GM12873 (cell line): ENCODE measurements around the gene MKX.

Source experiments
- TF ChIP-seq, protein P1 (sequence below): IDR thresholded peaks from 2 replicates; pipeline ENCODE4 v1.5.1; 2012; ENCODE audit warnings: low read depth, mild to moderate bottlenecking, moderate library complexity, low read length, control low read depth; ENCODE audit not compliant: insufficient read depth; ENCODE audit errors: missing control alignments

MKX gene

DNA sequence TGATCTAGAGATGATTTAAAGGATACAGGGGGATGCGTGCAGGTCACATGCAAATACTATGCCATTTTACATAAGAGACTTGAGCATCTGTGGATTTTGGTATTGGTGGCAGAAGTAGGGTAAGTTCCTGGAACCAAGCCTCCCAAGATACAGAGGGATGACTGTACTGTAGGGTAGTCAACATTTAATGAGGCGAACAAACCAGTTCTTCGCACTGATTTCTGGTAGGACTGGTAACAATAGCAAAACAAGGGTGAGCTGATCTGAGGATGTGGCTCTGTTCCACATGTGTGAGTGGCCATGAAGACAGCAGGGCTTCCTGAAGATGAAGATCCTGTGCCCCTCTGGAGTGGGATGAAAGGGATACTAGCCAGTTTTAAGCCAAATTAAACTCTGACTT, 36.3 kb downstream of the MKX start:
- TF ChIP-seq, protein P1, sequence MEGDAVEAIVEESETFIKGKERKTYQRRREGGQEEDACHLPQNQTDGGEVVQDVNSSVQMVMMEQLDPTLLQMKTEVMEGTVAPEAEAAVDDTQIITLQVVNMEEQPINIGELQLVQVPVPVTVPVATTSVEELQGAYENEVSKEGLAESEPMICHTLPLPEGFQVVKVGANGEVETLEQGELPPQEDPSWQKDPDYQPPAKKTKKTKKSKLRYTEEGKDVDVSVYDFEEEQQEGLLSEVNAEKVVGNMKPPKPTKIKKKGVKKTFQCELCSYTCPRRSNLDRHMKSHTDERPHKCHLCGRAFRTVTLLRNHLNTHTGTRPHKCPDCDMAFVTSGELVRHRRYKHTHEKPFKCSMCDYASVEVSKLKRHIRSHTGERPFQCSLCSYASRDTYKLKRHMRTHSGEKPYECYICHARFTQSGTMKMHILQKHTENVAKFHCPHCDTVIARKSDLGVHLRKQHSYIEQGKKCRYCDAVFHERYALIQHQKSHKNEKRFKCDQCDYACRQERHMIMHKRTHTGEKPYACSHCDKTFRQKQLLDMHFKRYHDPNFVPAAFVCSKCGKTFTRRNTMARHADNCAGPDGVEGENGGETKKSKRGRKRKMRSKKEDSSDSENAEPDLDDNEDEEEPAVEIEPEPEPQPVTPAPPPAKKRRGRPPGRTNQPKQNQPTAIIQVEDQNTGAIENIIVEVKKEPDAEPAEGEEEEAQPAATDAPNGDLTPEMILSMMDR = no peak

DNA sequence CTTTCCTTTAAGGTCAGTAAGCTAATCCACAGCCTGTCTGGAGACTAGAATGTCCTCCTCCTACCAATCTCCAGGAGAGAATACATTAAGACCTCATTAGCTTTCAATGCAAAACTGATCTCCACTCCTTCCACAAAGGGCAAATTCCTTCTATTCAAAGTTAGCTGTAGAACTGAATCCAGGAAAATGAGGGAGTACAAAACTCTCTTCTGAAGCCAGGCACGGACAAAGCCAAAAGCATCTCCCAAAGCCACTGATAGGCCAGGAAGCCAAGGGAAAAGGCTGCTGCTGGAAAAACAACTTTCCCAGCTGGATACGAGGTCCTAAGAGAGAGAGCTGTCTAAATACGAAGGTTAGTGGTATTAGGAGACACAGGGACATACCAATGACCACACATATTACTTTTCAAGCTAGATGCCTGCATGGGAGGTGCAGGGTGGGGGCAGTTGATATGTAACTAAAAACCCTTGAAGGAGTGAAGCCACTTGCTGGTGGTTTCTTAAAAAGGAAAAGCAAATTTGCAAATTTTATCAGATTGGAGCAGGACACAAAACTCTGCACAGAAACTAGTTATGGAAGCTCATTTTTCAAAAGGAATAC, 43.6 kb downstream of the MKX start:
- TF ChIP-seq, protein P1 = no peak

DNA sequence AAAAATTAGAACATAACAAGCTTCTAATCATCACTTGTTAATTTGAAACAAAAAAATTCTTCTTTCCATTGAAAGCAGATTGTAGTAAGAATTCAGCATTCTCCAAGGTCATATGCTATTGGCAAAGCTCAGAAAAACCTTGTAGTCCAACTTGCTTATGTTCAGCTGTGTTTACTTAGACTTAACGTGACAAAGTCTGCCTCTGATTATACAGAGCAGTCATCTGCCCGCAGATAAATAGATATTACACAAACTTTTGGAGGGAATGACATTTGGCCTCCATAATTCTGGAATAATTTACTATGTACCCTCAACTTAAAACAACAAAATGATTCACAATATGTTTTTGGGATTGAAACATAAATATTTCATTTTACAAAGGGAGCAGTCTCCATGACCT, 45.8 kb downstream of the MKX start:
- TF ChIP-seq, protein P1 = no peak

DNA sequence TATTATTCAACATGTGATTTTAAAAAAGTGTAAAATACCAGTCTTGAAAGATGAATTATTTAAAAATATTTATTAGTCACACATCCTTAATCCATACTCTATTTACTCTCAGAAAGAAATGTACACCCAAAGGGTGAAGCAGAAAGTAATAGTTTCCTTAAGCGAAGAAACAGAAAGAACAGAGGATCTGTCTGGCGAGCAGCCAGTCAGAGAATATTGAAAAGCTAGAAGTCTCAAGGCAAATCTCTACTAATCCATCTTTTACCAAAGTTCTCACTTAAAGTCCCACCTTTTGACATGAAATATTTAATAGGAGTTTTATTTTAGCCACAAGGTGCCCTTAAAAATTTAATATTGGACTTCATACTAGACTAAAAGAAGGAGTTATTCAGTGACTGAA, 46.7 kb downstream of the MKX start:
- TF ChIP-seq, protein P1 = no peak

DNA sequence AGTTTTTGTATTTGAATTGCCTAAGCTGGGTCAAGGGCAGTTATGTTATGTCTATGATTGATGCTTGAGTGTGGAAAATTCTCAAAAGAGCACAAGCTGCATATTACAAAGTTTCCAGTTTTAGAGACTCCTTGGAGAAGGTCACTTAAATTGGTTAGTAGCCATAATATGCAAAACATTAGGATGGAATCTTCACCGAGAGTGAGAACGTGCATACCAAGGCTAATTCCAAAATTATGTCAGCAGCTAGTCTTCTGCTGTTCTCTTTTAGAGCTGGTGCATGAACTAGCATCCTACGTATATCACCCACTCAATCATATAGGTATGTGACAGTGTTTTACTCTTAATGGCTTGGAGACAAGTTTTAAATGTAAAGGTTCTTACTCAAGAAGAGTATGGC, 49.2 kb downstream of the MKX start:
- TF ChIP-seq, protein P1 = no peak

DNA sequence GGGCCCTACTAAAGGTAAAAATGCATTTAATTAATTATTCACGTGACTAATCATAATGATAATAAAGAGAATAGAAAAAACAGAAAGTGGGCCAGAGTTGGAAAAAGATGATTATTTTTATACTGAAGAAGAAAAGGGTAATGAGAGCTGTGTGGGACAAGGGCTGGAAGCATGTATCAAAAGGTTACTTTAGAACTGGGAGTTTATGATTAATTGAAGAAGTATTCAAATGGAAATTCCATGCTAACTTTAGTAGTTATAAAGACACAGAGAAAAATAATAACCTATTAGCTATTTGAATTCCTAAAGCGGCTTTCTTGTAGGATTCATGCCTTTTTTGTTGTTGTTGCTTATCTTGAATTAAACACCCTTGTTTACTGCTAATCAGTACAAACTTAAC, 49.9 kb downstream of the MKX start:
- TF ChIP-seq, protein P1 = no peak

DNA sequence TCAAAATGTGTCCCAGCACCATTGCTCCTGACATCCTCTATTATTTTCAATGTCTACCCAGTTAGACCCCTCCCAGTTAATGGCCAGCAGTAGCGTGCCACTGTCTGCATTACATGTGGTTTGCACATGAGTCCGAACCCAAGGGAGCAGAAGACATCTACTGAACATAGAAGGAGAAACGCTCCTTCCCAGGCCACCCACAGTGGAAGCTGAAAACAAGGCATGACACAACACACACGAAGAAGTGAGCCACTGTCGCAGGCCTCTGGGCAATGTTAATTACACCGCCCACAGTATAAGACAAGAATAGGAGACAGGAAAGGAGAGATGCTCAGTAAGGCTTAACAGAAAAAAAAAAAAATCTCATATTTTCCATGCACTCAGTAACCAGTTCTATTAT, 50.5 kb downstream of the MKX start:
- TF ChIP-seq, protein P1 = no peak

DNA sequence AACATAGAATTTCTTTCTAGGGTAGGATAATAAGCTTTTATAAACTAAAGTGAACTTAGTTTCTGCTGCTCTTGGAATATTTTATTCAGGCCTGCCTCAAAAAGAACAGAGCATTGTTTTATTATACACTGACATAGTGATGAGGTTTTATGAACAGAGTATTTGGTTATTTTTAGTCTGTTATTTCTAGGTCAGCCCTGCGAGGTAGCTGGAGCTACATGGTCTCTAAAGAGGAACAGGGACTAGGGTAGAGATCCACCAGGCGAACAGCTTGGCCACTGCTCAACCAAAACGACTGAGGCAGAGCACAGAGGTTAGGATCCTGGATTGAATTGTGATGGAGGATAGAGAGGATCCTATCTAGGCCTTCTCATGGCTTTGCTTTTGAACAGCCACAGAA, 53.0 kb downstream of the MKX start:
- TF ChIP-seq, protein P1 = no peak
